Activated CD4-positive, alpha-beta T cell treated with anti-CD3 and anti-CD28 coated beads for 48 hours (primary cell): Measurements from ENCODE around the gene GRM4.
"Not testable (repeated sequence)": the region's sequence is repeated elsewhere in the genome, so short reads cannot be mapped to it uniquely, and the experiment has no call there.

ENCODE experiments used
- DNase-seq: peaks from one replicate; pipeline ENCODE4 v3.0.0-alpha.2; 2020

The GRM4 gene

GRCh38 chr6:34018961-34019606 lies 126.8 kb downstream of the GRM4 start:
- DNase-seq = no peak

- DNase-seq = no peak
Observed at GRCh38 chr6:34018026-34018425, 127.9 kb downstream of the GRM4 start.

- DNase-seq = no peak
Observed at GRCh38 chr6:34017106-34017805, 128.6 kb downstream of the GRM4 start.

GRCh38 chr6:34016573-34016972 lies 129.3 kb downstream of the GRM4 start:
- not testable (repeated sequence) for DNase-seq

GRCh38 chr6:34015586-34015985 lies 130.3 kb downstream of the GRM4 start:
- no peak for DNase-seq

GRCh38 chr6:34011264-34011663 lies 134.6 kb downstream of the GRM4 start:
- no peak for DNase-seq

GRCh38 chr6:34005901-34006531 lies 139.9 kb downstream of the GRM4 start:
- no peak for DNase-seq

GRCh38 chr6:34004706-34005105 lies 141.2 kb downstream of the GRM4 start:
- no peak for DNase-seq

- DNase-seq = no peak
Observed at GRCh38 chr6:34003962-34004361, 141.9 kb downstream of the GRM4 start.

- DNase-seq = no peak
Observed at GRCh38 chr6:34001706-34002621, 143.9 kb downstream of the GRM4 start.

- no peak for DNase-seq
Observed at GRCh38 chr6:34000281-34000680, 145.6 kb downstream of the GRM4 start.

GRCh38 chr6:33999567-33999966 lies 146.3 kb downstream of the GRM4 start:
- DNase-seq = no peak

GRCh38 chr6:33998660-33999059 lies 147.2 kb downstream of the GRM4 start:
- DNase-seq = no peak

- DNase-seq = no peak
Observed at GRCh38 chr6:33997265-33997664, 148.6 kb downstream of the GRM4 start.

- DNase-seq = no peak
Observed at GRCh38 chr6:33996120-33996475, 149.8 kb downstream of the GRM4 start.

- DNase-seq = no peak
Observed at GRCh38 chr6:33995309-33996119, 150.4 kb downstream of the GRM4 start.

- DNase-seq = no peak
Observed at GRCh38 chr6:33994472-33995308, 151.2 kb downstream of the GRM4 start.

- DNase-seq = no peak
Observed at GRCh38 chr6:33993653-33994471, 152.0 kb downstream of the GRM4 start.

- no peak for DNase-seq
Observed at GRCh38 chr6:33993091-33993490, 152.8 kb downstream of the GRM4 start.

- no peak for DNase-seq
Observed at GRCh38 chr6:33992191-33992590, 153.7 kb downstream of the GRM4 start.

GRCh38 chr6:33991610-33992009 lies 154.3 kb downstream of the GRM4 start:
- no peak for DNase-seq
